HepG2 (cell line): ENCODE data around the gene CABLES2.

Experiments
- ARNT2 ChIP-seq: sonication (generic); formaldehyde crosslinking; IDR thresholded peaks from 2 replicates; pipeline ENCODE4 v1.8.0; 2022; ENCODE audit warnings: mild to moderate bottlenecking, low read depth, missing genetic modification reagents, moderate library complexity
- CHD2 ChIP-seq: IDR thresholded peaks from 2 replicates; pipeline ENCODE4 v1.6.1; 2011; ENCODE audit warnings: low read depth, low read length, improper control_type of control experiment
- CTCF ChIP-seq: sonication (generic); formaldehyde crosslinking; IDR thresholded peaks from 2 replicates; pipeline ENCODE4 v1.5.0; 2020; ENCODE audit warnings: mild to moderate bottlenecking, missing genetic modification reagents, moderate library complexity
- FOXP4 ChIP-seq: sonication (generic); formaldehyde crosslinking; IDR thresholded peaks from 2 replicates; pipeline ENCODE4 v1.4.0; 2020; ENCODE audit warnings: missing genetic modification reagents
- KLF12 ChIP-seq: sonication (generic); formaldehyde crosslinking; IDR thresholded peaks from 2 replicates; pipeline ENCODE4 v1.4.0; 2020; ENCODE audit warnings: missing genetic modification reagents, borderline replicate concordance
- MXI1 ChIP-seq: IDR thresholded peaks from 3 replicates; pipeline ENCODE4 v1.6.1; 2012; ENCODE audit warnings: low read depth, low read length, inconsistent platforms, borderline replicate concordance
- MYC ChIP-seq: sonication (generic); formaldehyde crosslinking; IDR thresholded peaks from 2 replicates; pipeline ENCODE4 v1.9.0; 2021; ENCODE audit warnings: missing genetic modification reagents, borderline replicate concordance
- PCBP1 ChIP-seq: fragments of 200-400 bp; formaldehyde crosslinking; IDR thresholded peaks from 2 replicates; pipeline ENCODE4 v1.6.1; 2017; ENCODE audit warnings: mild to moderate bottlenecking, low read depth, low read length, borderline replicate concordance
- POLR2A ChIP-seq, 2 experiments: IDR thresholded peaks; 2 replicates each; pipeline ENCODE4 v1.6.1; 2011; ENCODE audit warnings: low read depth in 2 of 2, low read length in 2 of 2, mild to moderate bottlenecking in 1 of 2, moderate library complexity in 1 of 2; ENCODE audit not compliant: insufficient read depth in 1 of 2
- TOE1 ChIP-seq: sonication (generic); formaldehyde crosslinking; IDR thresholded peaks from 2 replicates; pipeline ENCODE4 v1.4.0; 2020; ENCODE audit warnings: mild to moderate bottlenecking, missing genetic modification reagents
- ZFP1 ChIP-seq: IDR thresholded peaks from 2 replicates; pipeline ENCODE4 v1.6.1; 2016
- ZFX ChIP-seq: sonication (generic); formaldehyde crosslinking; IDR thresholded peaks from 2 replicates; pipeline ENCODE4 v1.4.0; 2020; ENCODE audit warnings: mild to moderate bottlenecking, low read depth, missing genetic modification reagents, moderate library complexity
- TF ChIP-seq, protein P1 (sequence below): sonication (generic); formaldehyde crosslinking; IDR thresholded peaks from 2 replicates; pipeline ENCODE4 v1.4.0; 2020; ENCODE audit warnings: missing genetic modification reagents
- TF ChIP-seq, protein P2 (sequence below): IDR thresholded peaks from 2 replicates; pipeline ENCODE4 v1.6.1; 2016; ENCODE audit warnings: missing biosample characterization, missing genetic modification reagents, low read depth

DNA sequence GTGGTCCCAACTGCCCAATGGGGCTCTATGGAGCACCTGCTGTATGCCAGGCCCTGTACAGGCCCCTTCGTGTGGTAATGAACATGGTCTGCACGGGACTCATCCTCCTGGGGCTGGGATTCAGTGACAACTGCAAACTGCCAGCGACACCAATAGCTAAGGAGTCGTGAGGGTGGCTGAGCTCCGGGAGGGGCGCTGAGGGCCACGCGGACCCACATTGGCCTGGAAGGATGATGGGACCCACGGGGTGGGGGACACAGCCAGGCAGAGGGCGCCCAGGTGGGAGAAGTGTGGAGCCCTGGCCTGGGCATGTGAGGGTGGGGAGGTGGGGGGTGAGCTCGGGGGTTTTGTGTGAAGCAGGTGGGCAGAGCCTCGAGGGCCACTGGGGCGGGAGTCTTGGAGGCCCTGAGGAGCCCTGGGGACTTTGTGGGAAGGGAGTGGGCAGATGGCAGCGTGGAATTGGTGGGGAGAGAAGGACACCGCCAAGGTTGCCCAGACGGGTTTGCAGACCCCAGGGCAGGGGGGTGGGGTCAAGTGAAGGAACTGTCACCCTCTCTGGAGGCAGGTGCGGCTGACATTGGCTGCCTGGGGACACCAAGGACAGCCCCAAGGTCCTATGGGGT, 46.2 kb upstream of the CABLES2 start:
- TF ChIP-seq KLF12 (CRISPR knock-in tag) (no peak), PCBP1 (no peak), ZFP1 (CRISPR knock-in tag) (no peak), FOXP4 (CRISPR knock-in tag) (no peak), POLR2A (IDR thresholded peaks at IDR 0.05; ENCODE audit: insufficient read depth in 1 of 2, low read depth in 2 of 2, low read length in 2 of 2) (no peak), ZFX (CRISPR knock-in tag) (no peak), TOE1 (no peak), MYC (CRISPR knock-in tag) (no peak), CHD2 (no peak), MXI1 (no peak), ARNT2 (no peak), CTCF (CRISPR knock-in tag) (no peak)
- TF ChIP-seq, protein P1, sequence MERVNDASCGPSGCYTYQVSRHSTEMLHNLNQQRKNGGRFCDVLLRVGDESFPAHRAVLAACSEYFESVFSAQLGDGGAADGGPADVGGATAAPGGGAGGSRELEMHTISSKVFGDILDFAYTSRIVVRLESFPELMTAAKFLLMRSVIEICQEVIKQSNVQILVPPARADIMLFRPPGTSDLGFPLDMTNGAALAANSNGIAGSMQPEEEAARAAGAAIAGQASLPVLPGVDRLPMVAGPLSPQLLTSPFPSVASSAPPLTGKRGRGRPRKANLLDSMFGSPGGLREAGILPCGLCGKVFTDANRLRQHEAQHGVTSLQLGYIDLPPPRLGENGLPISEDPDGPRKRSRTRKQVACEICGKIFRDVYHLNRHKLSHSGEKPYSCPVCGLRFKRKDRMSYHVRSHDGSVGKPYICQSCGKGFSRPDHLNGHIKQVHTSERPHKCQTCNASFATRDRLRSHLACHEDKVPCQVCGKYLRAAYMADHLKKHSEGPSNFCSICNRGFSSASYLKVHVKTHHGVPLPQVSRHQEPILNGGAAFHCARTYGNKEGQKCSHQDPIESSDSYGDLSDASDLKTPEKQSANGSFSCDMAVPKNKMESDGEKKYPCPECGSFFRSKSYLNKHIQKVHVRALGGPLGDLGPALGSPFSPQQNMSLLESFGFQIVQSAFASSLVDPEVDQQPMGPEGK (CRISPR knock-in tag), result no peak
- TF ChIP-seq, protein P2, sequence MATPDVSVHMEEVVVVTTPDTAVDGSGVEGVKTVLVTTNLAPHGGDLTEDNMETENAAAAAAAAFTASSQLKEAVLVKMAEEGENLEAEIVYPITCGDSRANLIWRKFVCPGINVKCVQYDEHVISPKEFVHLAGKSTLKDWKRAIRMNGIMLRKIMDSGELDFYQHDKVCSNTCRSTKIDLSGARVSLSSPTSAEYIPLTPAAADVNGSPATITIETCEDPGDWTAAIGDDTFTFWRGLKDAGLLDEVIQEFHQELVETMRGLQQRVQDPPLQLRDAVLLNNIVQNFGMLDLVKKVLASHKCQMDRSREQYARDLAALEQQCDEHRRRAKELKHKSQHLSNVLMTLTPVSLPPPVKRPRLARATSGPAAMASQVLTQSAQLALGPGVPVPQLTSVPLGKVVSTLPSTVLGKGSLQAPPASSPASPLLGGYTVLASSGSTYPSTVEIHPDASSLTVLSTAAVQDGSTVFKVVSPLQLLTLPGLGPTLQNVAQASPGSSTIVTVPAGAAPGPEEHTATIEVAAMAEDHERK, result no peak
